ENCODE results near the gene PFDN4. TPM values are rescaled to one million over a fixed set of nuclear protein-coding genes. Genes with fewer than 3 reads are reported as not detected.

The PFDN4 gene
- total and polyA plus RNA-seq, 2 of the 13 experiments (the other 11 are each of a cell fraction or from before 2014, with no cell fraction given): 59.8 to 227 TPM

- TF ChIP-seq, protein P1, sequence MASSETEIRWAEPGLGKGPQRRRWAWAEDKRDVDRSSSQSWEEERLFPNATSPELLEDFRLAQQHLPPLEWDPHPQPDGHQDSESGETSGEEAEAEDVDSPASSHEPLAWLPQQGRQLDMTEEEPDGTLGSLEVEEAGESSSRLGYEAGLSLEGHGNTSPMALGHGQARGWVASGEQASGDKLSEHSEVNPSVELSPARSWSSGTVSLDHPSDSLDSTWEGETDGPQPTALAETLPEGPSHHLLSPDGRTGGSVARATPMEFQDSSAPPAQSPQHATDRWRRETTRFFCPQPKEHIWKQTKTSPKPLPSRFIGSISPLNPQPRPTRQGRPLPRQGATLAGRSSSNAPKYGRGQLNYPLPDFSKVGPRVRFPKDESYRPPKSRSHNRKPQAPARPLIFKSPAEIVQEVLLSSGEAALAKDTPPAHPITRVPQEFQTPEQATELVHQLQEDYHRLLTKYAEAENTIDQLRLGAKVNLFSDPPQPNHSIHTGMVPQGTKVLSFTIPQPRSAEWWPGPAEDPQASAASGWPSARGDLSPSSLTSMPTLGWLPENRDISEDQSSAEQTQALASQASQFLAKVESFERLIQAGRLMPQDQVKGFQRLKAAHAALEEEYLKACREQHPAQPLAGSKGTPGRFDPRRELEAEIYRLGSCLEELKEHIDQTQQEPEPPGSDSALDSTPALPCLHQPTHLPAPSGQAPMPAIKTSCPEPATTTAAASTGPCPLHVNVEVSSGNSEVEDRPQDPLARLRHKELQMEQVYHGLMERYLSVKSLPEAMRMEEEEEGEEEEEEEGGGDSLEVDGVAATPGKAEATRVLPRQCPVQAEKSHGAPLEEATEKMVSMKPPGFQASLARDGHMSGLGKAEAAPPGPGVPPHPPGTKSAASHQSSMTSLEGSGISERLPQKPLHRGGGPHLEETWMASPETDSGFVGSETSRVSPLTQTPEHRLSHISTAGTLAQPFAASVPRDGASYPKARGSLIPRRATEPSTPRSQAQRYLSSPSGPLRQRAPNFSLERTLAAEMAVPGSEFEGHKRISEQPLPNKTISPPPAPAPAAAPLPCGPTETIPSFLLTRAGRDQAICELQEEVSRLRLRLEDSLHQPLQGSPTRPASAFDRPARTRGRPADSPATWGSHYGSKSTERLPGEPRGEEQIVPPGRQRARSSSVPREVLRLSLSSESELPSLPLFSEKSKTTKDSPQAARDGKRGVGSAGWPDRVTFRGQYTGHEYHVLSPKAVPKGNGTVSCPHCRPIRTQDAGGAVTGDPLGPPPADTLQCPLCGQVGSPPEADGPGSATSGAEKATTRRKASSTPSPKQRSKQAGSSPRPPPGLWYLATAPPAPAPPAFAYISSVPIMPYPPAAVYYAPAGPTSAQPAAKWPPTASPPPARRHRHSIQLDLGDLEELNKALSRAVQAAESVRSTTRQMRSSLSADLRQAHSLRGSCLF (CRISPR knock-in tag; IDR thresholded peaks at IDR 0.05; ENCODE audit: borderline replicate concordance): peak; percentile 66; the same call in 1 of the 2 replicates
- TF ChIP-seq, protein P2, sequence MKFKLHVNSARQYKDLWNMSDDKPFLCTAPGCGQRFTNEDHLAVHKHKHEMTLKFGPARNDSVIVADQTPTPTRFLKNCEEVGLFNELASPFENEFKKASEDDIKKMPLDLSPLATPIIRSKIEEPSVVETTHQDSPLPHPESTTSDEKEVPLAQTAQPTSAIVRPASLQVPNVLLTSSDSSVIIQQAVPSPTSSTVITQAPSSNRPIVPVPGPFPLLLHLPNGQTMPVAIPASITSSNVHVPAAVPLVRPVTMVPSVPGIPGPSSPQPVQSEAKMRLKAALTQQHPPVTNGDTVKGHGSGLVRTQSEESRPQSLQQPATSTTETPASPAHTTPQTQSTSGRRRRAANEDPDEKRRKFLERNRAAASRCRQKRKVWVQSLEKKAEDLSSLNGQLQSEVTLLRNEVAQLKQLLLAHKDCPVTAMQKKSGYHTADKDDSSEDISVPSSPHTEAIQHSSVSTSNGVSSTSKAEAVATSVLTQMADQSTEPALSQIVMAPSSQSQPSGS (CRISPR knock-in tag; IDR thresholded peaks at IDR 0.05): no peak; the same call in 1 of the 2 replicates
- TF ChIP-seq SRSF1 (optimal IDR thresholded peaks at IDR 0.05; ENCODE audit: low read depth, low read length) (no peak), PCBP2 (optimal IDR thresholded peaks at IDR 0.05; ENCODE audit: low read depth, low read length, poor library complexity, severe bottlenecking) (no peak), ZNF567 (CRISPR knock-in tag; IDR thresholded peaks at IDR 0.05; ENCODE audit: borderline replicate concordance) (0 out of 2 replicates have a peak, but pooled peaks have one; percentile 69), PBX3 (CRISPR knock-in tag; IDR thresholded peaks at IDR 0.05; ENCODE audit: borderline replicate concordance) (peak; percentile 90), GRHL1 (CRISPR knock-in tag; conservative IDR thresholded peaks at IDR 0.05) (no peak), ZNF160 (CRISPR knock-in tag; IDR thresholded peaks at IDR 0.05) (peak; percentile 70), ZNF441 (CRISPR knock-in tag; IDR thresholded peaks at IDR 0.05; ENCODE audit: borderline replicate concordance) (peak; percentile 63; the same call in 1 of the 2 replicates), ERF (CRISPR knock-in tag; IDR thresholded peaks at IDR 0.05) (peak; percentile 96)
- TF ChIP-seq, protein P3, sequence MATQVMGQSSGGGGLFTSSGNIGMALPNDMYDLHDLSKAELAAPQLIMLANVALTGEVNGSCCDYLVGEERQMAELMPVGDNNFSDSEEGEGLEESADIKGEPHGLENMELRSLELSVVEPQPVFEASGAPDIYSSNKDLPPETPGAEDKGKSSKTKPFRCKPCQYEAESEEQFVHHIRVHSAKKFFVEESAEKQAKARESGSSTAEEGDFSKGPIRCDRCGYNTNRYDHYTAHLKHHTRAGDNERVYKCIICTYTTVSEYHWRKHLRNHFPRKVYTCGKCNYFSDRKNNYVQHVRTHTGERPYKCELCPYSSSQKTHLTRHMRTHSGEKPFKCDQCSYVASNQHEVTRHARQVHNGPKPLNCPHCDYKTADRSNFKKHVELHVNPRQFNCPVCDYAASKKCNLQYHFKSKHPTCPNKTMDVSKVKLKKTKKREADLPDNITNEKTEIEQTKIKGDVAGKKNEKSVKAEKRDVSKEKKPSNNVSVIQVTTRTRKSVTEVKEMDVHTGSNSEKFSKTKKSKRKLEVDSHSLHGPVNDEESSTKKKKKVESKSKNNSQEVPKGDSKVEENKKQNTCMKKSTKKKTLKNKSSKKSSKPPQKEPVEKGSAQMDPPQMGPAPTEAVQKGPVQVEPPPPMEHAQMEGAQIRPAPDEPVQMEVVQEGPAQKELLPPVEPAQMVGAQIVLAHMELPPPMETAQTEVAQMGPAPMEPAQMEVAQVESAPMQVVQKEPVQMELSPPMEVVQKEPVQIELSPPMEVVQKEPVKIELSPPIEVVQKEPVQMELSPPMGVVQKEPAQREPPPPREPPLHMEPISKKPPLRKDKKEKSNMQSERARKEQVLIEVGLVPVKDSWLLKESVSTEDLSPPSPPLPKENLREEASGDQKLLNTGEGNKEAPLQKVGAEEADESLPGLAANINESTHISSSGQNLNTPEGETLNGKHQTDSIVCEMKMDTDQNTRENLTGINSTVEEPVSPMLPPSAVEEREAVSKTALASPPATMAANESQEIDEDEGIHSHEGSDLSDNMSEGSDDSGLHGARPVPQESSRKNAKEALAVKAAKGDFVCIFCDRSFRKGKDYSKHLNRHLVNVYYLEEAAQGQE (IDR thresholded peaks at IDR 0.05; ENCODE audit: borderline replicate concordance in 1 of 2, low read depth in 1 of 2, low read length in 2 of 2): peak in 1 of 2 experiments; percentile 11; a peak in 1 of 4 replicates
Measured at GRCh38 chr20:54207743-54208547, at the start of gene PFDN4 (continued).
